Ectodermal cell (in vitro differentiated cells): ENCODE data around the gene MYH9.

ENCODE experiments used
- H3K27ac ChIP-seq: 2 replicates; pipeline ENCODE4 v1.7.0; 2013; ENCODE audit warnings: mild to moderate bottlenecking, low read depth, low read length; ENCODE audit not compliant: insufficient read depth, poor library complexity, severe bottlenecking
- H3K27me3 ChIP-seq: 2 replicates; pipeline ENCODE4 v1.7.0; 2013; ENCODE audit warnings: mild to moderate bottlenecking, low read length; ENCODE audit not compliant: insufficient read depth, control insufficient read depth, poor library complexity, severe bottlenecking
- H3K36me3 ChIP-seq: one replicate; pipeline ENCODE4 v1.7.0; 2013; ENCODE audit warnings: low read length; ENCODE audit not compliant: control insufficient read depth, insufficient read depth
- H3K4me1 ChIP-seq: one replicate; pipeline ENCODE4 v1.7.0; 2013; ENCODE audit warnings: low read length; ENCODE audit not compliant: control insufficient read depth, insufficient read depth
- H3K4me3 ChIP-seq: 2 replicates; pipeline ENCODE4 v1.7.0; 2013; ENCODE audit warnings: low read depth, low read length, control low read depth; ENCODE audit not compliant: insufficient read depth
- H3K9me3 ChIP-seq: 2 replicates; pipeline ENCODE4 v1.7.0; 2013; ENCODE audit warnings: mild to moderate bottlenecking, low read length, moderate library complexity; ENCODE audit not compliant: control insufficient read depth
- WGBS, 2 experiments: methylation state at CpG; one replicate each; pipeline ENCODE4 v1.1.7; 2013; ENCODE audit warnings: missing lambda C conversion rate in 2 of 2; 5-methylcytosine and 5-hydroxymethylcytosine counted together

Gene MYH9

DNA sequence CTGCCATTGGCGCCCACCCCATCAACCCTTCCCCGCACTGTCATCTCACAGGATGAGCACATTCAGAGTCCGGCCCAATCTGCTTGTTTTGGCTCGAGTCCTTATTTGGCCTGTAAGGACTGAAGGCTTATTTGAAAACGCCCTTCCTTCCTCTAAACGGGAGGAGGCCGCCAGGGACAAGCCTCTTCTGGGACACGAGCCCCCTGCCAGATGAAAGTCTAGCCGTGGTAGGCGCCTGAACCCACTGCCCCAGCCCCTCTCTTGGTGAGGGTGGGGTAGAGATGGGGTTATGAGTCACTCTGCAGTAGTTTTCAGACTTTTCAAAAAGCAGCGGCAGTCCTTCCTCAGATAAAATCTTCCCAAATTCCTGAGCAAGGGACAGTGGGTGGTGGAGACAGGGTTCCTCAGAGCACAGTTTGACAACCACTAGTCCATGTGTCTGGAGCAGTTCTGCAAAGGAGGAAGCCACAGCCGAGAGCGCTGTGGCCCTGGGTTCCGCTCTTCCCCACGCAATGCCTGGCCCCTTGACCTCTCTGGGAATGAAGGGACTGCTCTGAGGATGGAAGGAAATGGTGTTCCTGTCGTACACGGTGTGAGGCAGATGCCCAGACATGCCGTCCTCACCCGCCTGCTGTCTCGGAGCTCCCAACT lies 57.0 kb downstream of the MYH9 start:
- Histone ChIP-seq H3K36me3 (peaks cover 11% of the 10 kb centered on the region), H3K4me3 (no peak overlapping the region), H3K27me3 (no peaks in the 10 kb centered on the region), H3K9me3 (no peaks in the 10 kb centered on the region), H3K27ac (peak overlapping the region; percentile 55), H3K4me1 (peaks cover 88% of the 10 kb centered on the region)
- WGBS, 2 experiments = 92 to 93% methylated on average over 20 of the region's 20 CpGs

DNA sequence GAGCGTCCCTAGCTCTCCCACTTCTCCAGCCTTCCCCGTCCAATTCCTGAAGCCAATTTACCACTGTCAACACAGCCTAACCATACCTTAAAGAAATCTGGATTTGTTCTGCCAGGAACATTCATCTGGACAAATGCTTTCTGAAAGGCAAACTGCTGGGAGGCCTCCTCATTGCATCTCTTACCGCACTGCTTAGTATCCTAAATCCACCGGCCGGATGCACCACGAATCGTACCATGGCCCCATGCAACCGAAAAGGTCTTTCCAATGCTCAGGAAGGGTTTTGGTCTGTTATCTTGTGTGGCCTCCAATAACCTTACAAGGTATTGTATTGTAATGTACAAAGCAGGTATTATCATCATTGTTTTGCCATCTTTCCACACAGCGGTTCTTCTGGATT lies 57.6 kb downstream of the MYH9 start:
- Histone ChIP-seq H3K27me3 (no peaks in the 10 kb centered on the region), H3K4me1 (peaks cover 81% of the 10 kb centered on the region), H3K9me3 (no peaks in the 10 kb centered on the region), H3K4me3 (no peak overlapping the region), H3K27ac (peak overlapping the region; percentile 97), H3K36me3 (peaks cover 18% of the 10 kb centered on the region)
- 90 to 92% methylated on average over 9 of the region's 9 CpGs for WGBS, 2 experiments

DNA sequence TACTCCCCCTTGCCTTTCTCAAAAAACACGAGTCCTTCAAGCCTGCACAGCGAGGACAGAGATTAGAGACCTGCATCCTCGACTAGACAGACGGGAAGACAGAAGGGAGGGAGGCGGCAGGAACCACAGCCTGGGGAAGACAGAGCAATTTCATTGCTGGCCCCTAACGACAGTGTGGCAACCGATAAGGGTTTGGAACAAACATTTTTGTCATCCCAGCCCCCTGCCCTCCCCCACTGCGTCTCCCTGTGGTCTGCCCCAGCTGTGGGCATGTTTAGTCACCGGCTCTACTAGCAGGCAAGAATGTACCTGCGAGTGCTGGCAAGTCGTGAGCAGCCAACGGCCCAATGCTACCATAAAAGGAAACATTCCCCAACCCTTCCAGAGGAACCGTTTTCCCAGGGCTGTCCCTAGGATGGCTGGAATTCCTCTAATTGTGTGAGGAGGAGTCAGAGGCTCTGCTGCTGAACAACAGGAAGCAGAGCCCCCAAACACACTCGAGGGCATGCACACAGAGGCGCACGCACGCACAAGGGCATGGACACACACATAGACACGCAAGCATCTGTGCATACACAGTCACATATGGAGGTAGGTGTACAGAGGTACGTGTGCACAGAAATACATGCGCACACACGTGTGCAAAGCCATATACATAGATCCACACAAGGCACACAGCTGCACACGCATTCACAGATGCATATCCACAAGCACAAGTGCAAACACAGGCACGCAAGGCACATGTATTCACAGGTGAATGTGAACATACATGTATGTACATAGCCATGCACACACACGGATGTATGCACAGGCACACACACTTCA lies 58.3 kb downstream of the MYH9 start:
- peaks cover 75% of the 10 kb centered on the region for H3K4me1 ChIP-seq
- no peaks in the 10 kb centered on the region for H3K9me3 ChIP-seq
- WGBS, 2 experiments = 26 to 27% methylated on average over 24 of the region's 24 CpGs
- peak overlapping the region; percentile 97 for H3K27ac ChIP-seq
- peak overlapping the region; percentile 6 for H3K4me3 ChIP-seq
- H3K27me3 ChIP-seq = no peaks in the 10 kb centered on the region
- H3K36me3 ChIP-seq = peaks cover 19% of the 10 kb centered on the region

DNA sequence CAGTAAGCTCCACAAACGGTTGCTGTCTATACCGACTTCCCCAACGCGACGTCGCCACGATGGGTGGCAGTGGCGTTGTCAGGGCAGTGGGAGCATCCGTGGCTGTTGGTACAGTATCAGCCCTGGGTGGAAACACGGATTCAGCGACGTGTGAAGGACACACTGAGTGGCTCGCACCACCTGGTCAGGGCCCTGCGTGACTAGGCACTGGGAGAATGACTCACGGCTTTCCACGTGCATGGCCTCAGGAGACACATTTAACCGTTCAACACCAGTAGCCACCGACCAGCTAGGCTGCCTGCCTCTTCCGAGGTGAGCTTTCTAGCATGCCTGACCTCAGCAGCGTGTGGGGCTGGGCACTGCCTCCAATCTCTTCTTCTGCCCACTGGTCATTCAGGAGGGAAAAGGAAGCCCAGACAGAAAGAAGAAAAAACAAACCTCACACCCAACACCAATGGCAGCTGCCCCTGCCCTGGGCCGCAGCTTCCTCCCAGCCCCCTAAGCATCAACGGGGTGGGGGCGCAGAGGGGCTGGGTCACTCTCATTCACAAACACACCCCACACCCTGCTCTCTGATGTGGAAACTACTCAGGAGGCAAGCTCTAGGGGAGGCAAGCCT lies 59.0 kb downstream of the MYH9 start:
- Histone ChIP-seq H3K27me3 (no peaks in the 10 kb centered on the region), H3K27ac (peak overlapping the region; percentile 97), H3K36me3 (peaks cover 19% of the 10 kb centered on the region), H3K4me1 (peaks cover 72% of the 10 kb centered on the region), H3K4me3 (peak overlapping the region; percentile 6), H3K9me3 (no peaks in the 10 kb centered on the region)
- 84 to 85% methylated on average over 23 of the region's 23 CpGs for WGBS, 2 experiments

DNA sequence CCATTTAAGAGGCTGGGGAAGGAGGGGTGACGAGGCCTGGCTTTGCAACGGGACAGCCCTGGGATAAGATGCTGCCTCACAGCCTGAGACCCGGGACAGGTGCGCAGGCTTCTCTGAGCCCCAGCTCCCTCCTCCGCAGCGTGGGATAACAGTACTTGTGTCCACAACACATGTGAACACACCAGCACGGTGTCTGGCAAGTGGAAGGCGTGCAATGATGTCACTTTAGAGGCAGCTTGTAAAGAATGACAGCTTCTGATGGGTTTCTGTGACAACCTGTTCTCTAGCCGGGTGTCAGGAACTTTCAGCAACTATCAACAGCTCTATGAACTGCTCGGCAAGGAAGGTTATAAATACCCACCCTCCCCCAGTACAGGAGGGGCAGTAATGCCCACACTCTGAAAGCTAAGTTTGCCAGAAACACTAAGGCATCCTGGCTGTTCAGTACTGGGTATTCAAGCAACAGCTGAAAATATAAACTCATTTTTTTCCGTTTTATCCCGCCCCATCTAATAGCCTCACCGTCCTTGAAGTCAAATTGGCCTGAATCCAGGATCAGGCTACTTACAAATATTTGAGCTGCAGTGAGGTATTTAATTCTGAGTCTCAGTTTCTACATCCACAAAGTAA lies 59.7 kb downstream of the MYH9 start:
- H3K36me3 ChIP-seq = peaks cover 20% of the 10 kb centered on the region
- 93 to 95% methylated on average over 13 of the region's 13 CpGs for WGBS, 2 experiments
- no peak overlapping the region for H3K4me3 ChIP-seq
- H3K27ac ChIP-seq = no peak overlapping the region
- no peaks in the 10 kb centered on the region for H3K27me3 ChIP-seq
- H3K4me1 ChIP-seq = peaks cover 65% of the 10 kb centered on the region
- H3K9me3 ChIP-seq = no peaks in the 10 kb centered on the region

DNA sequence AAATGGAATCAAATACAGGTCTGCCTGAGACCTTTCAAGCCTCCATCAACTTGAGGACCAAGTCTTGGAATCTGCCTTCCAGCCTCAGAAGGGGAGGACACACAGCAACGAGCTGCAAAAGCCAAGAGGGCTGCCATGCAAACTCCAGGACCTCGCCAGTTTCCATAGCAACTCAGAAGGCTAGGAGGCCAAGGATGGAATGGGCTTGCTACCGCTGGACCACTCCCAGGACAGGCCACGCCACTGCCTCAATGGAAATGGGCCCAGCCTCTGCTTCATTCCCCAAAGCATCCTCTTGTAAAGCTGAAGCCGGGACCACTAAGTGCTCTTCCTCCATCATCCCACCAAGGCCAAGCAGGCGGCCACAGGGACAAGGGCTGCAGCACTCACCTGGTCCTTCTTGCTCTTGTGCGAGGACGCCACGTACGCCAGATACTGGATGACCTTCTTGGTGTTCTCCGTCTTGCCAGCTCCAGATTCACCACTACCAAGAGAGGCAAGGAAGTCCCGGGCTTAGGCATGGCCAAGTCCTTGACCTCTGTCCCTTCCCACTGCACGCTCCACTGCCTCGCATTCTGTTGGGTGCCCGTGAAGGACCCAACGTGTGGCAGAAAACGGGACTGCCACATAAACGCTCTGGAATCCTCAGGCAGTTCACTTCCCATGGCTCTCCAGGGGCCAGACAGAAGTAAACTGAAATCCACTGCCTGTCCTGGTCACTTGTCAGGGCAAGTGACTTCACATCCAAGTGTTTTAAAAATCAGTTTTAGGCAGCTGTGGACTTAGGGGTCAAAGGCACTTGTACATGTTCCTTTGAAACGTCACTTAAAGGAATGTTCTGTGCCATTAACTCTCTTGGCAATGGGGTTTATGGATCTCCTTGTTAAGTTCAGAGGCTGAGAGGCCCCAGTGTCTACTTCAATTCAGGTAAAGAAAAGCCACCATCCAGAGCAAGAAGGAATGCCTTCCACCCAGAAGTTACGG lies 61.3 kb downstream of the MYH9 start:
- Histone ChIP-seq H3K4me1 (peaks cover 49% of the 10 kb centered on the region), H3K4me3 (no peak overlapping the region), H3K27me3 (no peaks in the 10 kb centered on the region), H3K36me3 (peaks cover 35% of the 10 kb centered on the region), H3K27ac (no peak overlapping the region), H3K9me3 (no peaks in the 10 kb centered on the region)
- WGBS, 2 experiments = 92 to 93% methylated on average over 20 of the region's 20 CpGs

DNA sequence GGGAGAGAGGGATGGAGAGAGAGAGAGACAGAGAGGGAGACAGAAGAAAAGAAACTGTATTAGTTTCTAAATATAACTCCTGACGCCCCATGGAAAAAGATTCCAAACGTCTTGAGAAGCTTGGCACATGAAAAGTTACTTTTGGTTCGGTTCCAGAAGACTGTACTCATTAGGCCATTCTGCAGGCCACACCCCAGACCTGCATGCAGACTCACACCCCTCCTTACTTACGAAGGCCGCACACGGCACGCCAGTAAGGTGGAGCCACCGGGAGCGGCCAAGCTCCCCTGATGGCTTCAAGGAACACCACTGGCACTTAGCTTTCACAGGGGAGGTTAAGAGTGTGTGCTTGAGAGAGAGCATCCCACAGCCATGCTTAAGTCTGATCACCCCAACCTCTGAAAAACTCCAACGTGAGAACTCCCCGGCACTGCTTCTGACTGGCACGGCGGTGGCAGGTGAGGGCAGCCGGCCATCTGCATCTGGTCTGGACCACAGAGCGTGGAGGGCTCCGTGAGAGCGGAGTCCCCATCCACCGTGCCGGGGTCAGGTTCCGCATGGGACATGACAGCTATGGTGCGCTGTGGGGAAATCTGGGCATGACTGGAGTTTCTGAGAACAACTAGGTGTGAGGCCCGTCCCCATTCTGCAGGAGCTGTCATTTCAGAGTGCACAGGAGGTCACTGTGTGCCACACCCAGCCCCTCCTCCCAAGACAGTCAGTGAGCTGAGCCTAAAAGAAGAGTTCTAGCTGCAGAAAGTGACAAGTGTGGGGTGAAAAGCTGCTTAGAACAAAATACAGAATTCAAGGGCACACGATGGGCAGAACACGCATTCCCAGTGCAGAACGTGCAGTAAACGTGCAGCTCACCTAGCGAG lies 62.4 kb downstream of the MYH9 start:
- H3K4me1 ChIP-seq = peaks cover 38% of the 10 kb centered on the region
- no peaks in the 10 kb centered on the region for H3K27me3 ChIP-seq
- H3K4me3 ChIP-seq = no peak overlapping the region
- H3K27ac ChIP-seq = peak overlapping the region; percentile 26
- 96% methylated on average over 27 of the region's 27 CpGs for WGBS, 2 experiments
- H3K9me3 ChIP-seq = no peaks in the 10 kb centered on the region
- H3K36me3 ChIP-seq = peaks cover 31% of the 10 kb centered on the region

DNA sequence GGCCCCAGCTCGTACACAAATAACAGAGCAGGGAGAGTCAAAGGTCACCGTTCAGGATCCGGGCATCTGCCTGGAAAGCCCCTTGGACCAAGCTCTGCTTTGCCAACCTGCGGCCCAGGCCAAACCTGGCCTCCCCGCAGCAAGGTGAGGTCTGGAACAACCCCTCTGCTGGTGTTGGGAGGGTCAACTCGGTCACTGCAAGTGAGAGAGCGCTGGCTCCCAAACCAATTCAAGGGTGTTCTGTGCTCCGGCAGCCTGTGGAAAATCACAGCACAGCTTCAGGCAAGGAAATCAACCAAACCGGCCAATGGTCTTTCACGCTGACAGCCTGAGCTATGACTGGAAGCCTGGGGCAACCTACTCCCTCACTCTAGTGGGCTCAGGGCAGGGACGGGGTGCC lies 63.4 kb downstream of the MYH9 start:
- H3K4me3 ChIP-seq = no peak overlapping the region
- peak overlapping the region; percentile 2 for H3K27ac ChIP-seq
- WGBS, 2 experiments = 88 to 91% methylated on average over 11 of the region's 11 CpGs
- no peaks in the 10 kb centered on the region for H3K9me3 ChIP-seq
- H3K4me1 ChIP-seq = peaks cover 28% of the 10 kb centered on the region
- no peaks in the 10 kb centered on the region for H3K27me3 ChIP-seq
- H3K36me3 ChIP-seq = peaks cover 37% of the 10 kb centered on the region
